DOHH2 (cell line): Measurements from ENCODE around the gene C17orf114.

Experiments used
- CTCF ChIP-seq: fragments of 200-600 bp; sonication (generic); IDR thresholded peaks from one replicate; pipeline ENCODE4 v1.5.1; 2014; ENCODE audit warnings: antibody characterized with exemption, mild to moderate bottlenecking, low read depth, low read length; ENCODE audit not compliant: poor library complexity, severe bottlenecking
- EZH2phosphoT487 ChIP-seq: fragments of 200-600 bp; sonication (generic); IDR thresholded peaks from 2 replicates; pipeline ENCODE4 v1.6.1; 2017; ENCODE audit warnings: borderline replicate concordance, mild to moderate bottlenecking, antibody characterized with exemption, low read length, moderate library complexity, mixed read lengths

DNA sequence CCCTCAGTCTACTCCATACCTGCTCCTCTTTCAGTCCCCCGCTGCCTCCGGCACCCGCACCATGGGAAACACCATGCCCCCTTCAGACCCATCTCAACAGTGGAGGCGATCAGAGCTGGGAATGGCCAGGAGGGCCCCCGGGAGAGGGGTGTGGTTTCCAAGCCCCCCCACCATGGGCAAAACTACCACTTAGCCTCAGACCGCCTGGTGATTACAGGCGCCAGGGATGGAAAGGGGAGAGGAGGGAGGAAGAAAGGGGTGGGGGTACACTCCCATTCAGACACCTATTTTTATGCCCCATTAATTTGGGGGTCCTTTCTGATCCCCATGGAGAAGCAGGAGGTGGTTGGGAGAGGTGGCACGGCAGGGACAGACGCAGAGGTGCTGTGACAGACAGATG is at the start of gene C17orf114:
- TF ChIP-seq EZH2phosphoT487 (no peak), CTCF (no peak)
